SU-DHL-6 (cell line): ENCODE measurements around the gene RAB3IP.

Experiments
- EZH2phosphoT487 ChIP-seq: fragments of 200-600 bp; sonication (generic), shearing (Covaris generic); conservative IDR thresholded peaks from 2 replicates; pipeline ENCODE4 v1.6.1; 2018; ENCODE audit warnings: mild to moderate bottlenecking, antibody characterized with exemption, low read length, moderate library complexity, mixed read lengths
- TF ChIP-seq, protein P1 (sequence below): fragments of 200-600 bp; sonication (generic); IDR thresholded peaks from one replicate; pipeline ENCODE4 v1.5.1; 2017; ENCODE audit warnings: antibody characterized with exemption, mild to moderate bottlenecking, low read length, moderate library complexity; ENCODE audit not compliant: insufficient read depth, poor library complexity, severe bottlenecking

- TF ChIP-seq, protein P1, sequence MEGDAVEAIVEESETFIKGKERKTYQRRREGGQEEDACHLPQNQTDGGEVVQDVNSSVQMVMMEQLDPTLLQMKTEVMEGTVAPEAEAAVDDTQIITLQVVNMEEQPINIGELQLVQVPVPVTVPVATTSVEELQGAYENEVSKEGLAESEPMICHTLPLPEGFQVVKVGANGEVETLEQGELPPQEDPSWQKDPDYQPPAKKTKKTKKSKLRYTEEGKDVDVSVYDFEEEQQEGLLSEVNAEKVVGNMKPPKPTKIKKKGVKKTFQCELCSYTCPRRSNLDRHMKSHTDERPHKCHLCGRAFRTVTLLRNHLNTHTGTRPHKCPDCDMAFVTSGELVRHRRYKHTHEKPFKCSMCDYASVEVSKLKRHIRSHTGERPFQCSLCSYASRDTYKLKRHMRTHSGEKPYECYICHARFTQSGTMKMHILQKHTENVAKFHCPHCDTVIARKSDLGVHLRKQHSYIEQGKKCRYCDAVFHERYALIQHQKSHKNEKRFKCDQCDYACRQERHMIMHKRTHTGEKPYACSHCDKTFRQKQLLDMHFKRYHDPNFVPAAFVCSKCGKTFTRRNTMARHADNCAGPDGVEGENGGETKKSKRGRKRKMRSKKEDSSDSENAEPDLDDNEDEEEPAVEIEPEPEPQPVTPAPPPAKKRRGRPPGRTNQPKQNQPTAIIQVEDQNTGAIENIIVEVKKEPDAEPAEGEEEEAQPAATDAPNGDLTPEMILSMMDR, result no peak
- no peak for TF ChIP-seq EZH2phosphoT487
Observed at GRCh38 chr12:69834147-69834546, 95.5 kb downstream of the RAB3IP start.
